ENCODE results near the gene EID3.
"Not testable (repeated sequence)": the region's sequence is repeated elsewhere in the genome, so short reads cannot be mapped to it uniquely, and the experiment has no call there.

EID3 gene

GRCh38 chr12:104322533-104322932 is 19.0 kb downstream of the EID3 start:
- H3K4me1 ChIP-seq (ENCODE audit: control insufficient read depth, insufficient read depth, low read length, unreplicated experiment); H3K4me3 ChIP-seq (ENCODE audit: low read depth, low read length); H2AFZ ChIP-seq (ENCODE audit: low read length, unreplicated experiment); H3K27me3 ChIP-seq (ENCODE audit: insufficient read depth, low read length); H3K27ac ChIP-seq (ENCODE audit: low read depth, low read length): not testable (repeated sequence)
- Histone ChIP-seq H3K36me3 (ENCODE audit: insufficient read depth, low read length) (peaks cover 67% of the 10 kb centered on the region), H3K79me2 (ENCODE audit: control insufficient read depth, insufficient read depth, low read length, unreplicated experiment) (peaks cover 35% of the 10 kb centered on the region)

GRCh38 chr12:104323899-104324298 is 20.4 kb downstream of the EID3 start:
- H3K79me2 ChIP-seq (ENCODE audit: control insufficient read depth, insufficient read depth, low read length, unreplicated experiment): peaks cover 26% of the 10 kb centered on the region
- no peaks in the 10 kb centered on the region for H3K4me1 ChIP-seq (ENCODE audit: control insufficient read depth, insufficient read depth, low read length, unreplicated experiment)
- no peak overlapping the region for H3K27ac ChIP-seq (ENCODE audit: low read depth, low read length)
- H3K27me3 ChIP-seq (ENCODE audit: insufficient read depth, low read length): no peaks in the 10 kb centered on the region
- no peak overlapping the region for H2AFZ ChIP-seq (ENCODE audit: low read length, unreplicated experiment)
- H3K36me3 ChIP-seq (ENCODE audit: insufficient read depth, low read length): peaks cover 56% of the 10 kb centered on the region
- H3K4me3 ChIP-seq (ENCODE audit: low read depth, low read length): no peak overlapping the region

GRCh38 chr12:104328278-104328677 is 24.7 kb downstream of the EID3 start:
- not testable (repeated sequence) for H3K79me2 ChIP-seq (ENCODE audit: control insufficient read depth, insufficient read depth, low read length, unreplicated experiment); H2AFZ ChIP-seq (ENCODE audit: low read length, unreplicated experiment); H3K27me3 ChIP-seq (ENCODE audit: insufficient read depth, low read length); H3K4me3 ChIP-seq (ENCODE audit: low read depth, low read length); H3K27ac ChIP-seq (ENCODE audit: low read depth, low read length); H3K4me1 ChIP-seq (ENCODE audit: control insufficient read depth, insufficient read depth, low read length, unreplicated experiment)
- peaks cover 43% of the 10 kb centered on the region for H3K36me3 ChIP-seq (ENCODE audit: insufficient read depth, low read length)

- Histone ChIP-seq H3K4me1 (ENCODE audit: control insufficient read depth, insufficient read depth, low read length, unreplicated experiment) (no peaks in the 10 kb centered on the region), H3K79me2 (ENCODE audit: control insufficient read depth, insufficient read depth, low read length, unreplicated experiment) (peaks cover 8% of the 10 kb centered on the region), H3K27me3 (ENCODE audit: insufficient read depth, low read length) (no peaks in the 10 kb centered on the region), H2AFZ (ENCODE audit: low read length, unreplicated experiment) (no peak overlapping the region), H3K27ac (ENCODE audit: low read depth, low read length) (no peak overlapping the region), H3K36me3 (ENCODE audit: insufficient read depth, low read length) (peaks cover 49% of the 10 kb centered on the region), H3K4me3 (ENCODE audit: low read depth, low read length) (no peak overlapping the region)
Measured at GRCh38 chr12:104328790-104329189, 25.3 kb downstream of the EID3 start.

- Histone ChIP-seq H3K36me3 (ENCODE audit: insufficient read depth, low read length) (peaks cover 52% of the 10 kb centered on the region), H3K4me1 (ENCODE audit: control insufficient read depth, insufficient read depth, low read length, unreplicated experiment) (no peaks in the 10 kb centered on the region), H3K27ac (ENCODE audit: low read depth, low read length) (no peak overlapping the region), H2AFZ (ENCODE audit: low read length, unreplicated experiment) (no peak overlapping the region), H3K27me3 (ENCODE audit: insufficient read depth, low read length) (no peaks in the 10 kb centered on the region), H3K79me2 (ENCODE audit: control insufficient read depth, insufficient read depth, low read length, unreplicated experiment) (peaks cover 12% of the 10 kb centered on the region), H3K4me3 (ENCODE audit: low read depth, low read length) (no peak overlapping the region)
Measured at GRCh38 chr12:104329707-104330532, 26.4 kb downstream of the EID3 start.

GRCh38 chr12:104331376-104331775 is 27.8 kb downstream of the EID3 start:
- Histone ChIP-seq H3K36me3 (ENCODE audit: insufficient read depth, low read length) (peaks cover 52% of the 10 kb centered on the region), H3K4me1 (ENCODE audit: control insufficient read depth, insufficient read depth, low read length, unreplicated experiment) (no peaks in the 10 kb centered on the region), H2AFZ (ENCODE audit: low read length, unreplicated experiment) (no peak overlapping the region), H3K27me3 (ENCODE audit: insufficient read depth, low read length) (no peaks in the 10 kb centered on the region), H3K27ac (ENCODE audit: low read depth, low read length) (no peak overlapping the region), H3K4me3 (ENCODE audit: low read depth, low read length) (no peak overlapping the region), H3K79me2 (ENCODE audit: control insufficient read depth, insufficient read depth, low read length, unreplicated experiment) (peaks cover 12% of the 10 kb centered on the region)

- not testable (repeated sequence) for H3K79me2 ChIP-seq (ENCODE audit: control insufficient read depth, insufficient read depth, low read length, unreplicated experiment); H3K27ac ChIP-seq (ENCODE audit: low read depth, low read length); H3K4me1 ChIP-seq (ENCODE audit: control insufficient read depth, insufficient read depth, low read length, unreplicated experiment); H2AFZ ChIP-seq (ENCODE audit: low read length, unreplicated experiment); H3K4me3 ChIP-seq (ENCODE audit: low read depth, low read length); H3K27me3 ChIP-seq (ENCODE audit: insufficient read depth, low read length)
- peaks cover 55% of the 10 kb centered on the region for H3K36me3 ChIP-seq (ENCODE audit: insufficient read depth, low read length)
Measured at GRCh38 chr12:104332273-104332672, 28.7 kb downstream of the EID3 start.

GRCh38 chr12:104333692-104334255 is 30.2 kb downstream of the EID3 start:
- H2AFZ ChIP-seq (ENCODE audit: low read length, unreplicated experiment): no peak overlapping the region
- H3K27ac ChIP-seq (ENCODE audit: low read depth, low read length): 0 out of 2 replicates have a peak overlapping the region, but pooled peaks have one; percentile 13
- H3K36me3 ChIP-seq (ENCODE audit: insufficient read depth, low read length): peaks cover 53% of the 10 kb centered on the region
- H3K79me2 ChIP-seq (ENCODE audit: control insufficient read depth, insufficient read depth, low read length, unreplicated experiment): peaks cover 8% of the 10 kb centered on the region
- H3K27me3 ChIP-seq (ENCODE audit: insufficient read depth, low read length): no peaks in the 10 kb centered on the region
- H3K4me3 ChIP-seq (ENCODE audit: low read depth, low read length): no peak overlapping the region
- no peaks in the 10 kb centered on the region for H3K4me1 ChIP-seq (ENCODE audit: control insufficient read depth, insufficient read depth, low read length, unreplicated experiment)

- no peak overlapping the region for H3K4me3 ChIP-seq (ENCODE audit: low read depth, low read length)
- no peaks in the 10 kb centered on the region for H3K27me3 ChIP-seq (ENCODE audit: insufficient read depth, low read length)
- H3K36me3 ChIP-seq (ENCODE audit: insufficient read depth, low read length): peaks cover 57% of the 10 kb centered on the region
- no peak overlapping the region for H2AFZ ChIP-seq (ENCODE audit: low read length, unreplicated experiment)
- H3K79me2 ChIP-seq (ENCODE audit: control insufficient read depth, insufficient read depth, low read length, unreplicated experiment): peaks cover 12% of the 10 kb centered on the region
- no peak overlapping the region for H3K27ac ChIP-seq (ENCODE audit: low read depth, low read length)
- peaks cover under 1% of the 10 kb centered on the region for H3K4me1 ChIP-seq (ENCODE audit: control insufficient read depth, insufficient read depth, low read length, unreplicated experiment)
Measured at GRCh38 chr12:104334581-104334980, 31.0 kb downstream of the EID3 start.

GRCh38 chr12:104336115-104336514 is 32.6 kb downstream of the EID3 start:
- no peak overlapping the region for H3K27ac ChIP-seq (ENCODE audit: low read depth, low read length)
- H3K79me2 ChIP-seq (ENCODE audit: control insufficient read depth, insufficient read depth, low read length, unreplicated experiment): peaks cover 27% of the 10 kb centered on the region
- no peak overlapping the region for H2AFZ ChIP-seq (ENCODE audit: low read length, unreplicated experiment)
- H3K27me3 ChIP-seq (ENCODE audit: insufficient read depth, low read length): no peaks in the 10 kb centered on the region
- H3K36me3 ChIP-seq (ENCODE audit: insufficient read depth, low read length): peaks cover 64% of the 10 kb centered on the region
- no peak overlapping the region for H3K4me3 ChIP-seq (ENCODE audit: low read depth, low read length)
- peaks cover 5% of the 10 kb centered on the region for H3K4me1 ChIP-seq (ENCODE audit: control insufficient read depth, insufficient read depth, low read length, unreplicated experiment)

GRCh38 chr12:104337030-104337558 is 33.6 kb downstream of the EID3 start:
- H3K27me3 ChIP-seq (ENCODE audit: insufficient read depth, low read length): no peaks in the 10 kb centered on the region
- H3K4me1 ChIP-seq (ENCODE audit: control insufficient read depth, insufficient read depth, low read length, unreplicated experiment): peaks cover 5% of the 10 kb centered on the region
- H3K27ac ChIP-seq (ENCODE audit: low read depth, low read length): no peak overlapping the region
- no peak overlapping the region for H2AFZ ChIP-seq (ENCODE audit: low read length, unreplicated experiment)
- H3K79me2 ChIP-seq (ENCODE audit: control insufficient read depth, insufficient read depth, low read length, unreplicated experiment): peaks cover 30% of the 10 kb centered on the region
- H3K36me3 ChIP-seq (ENCODE audit: insufficient read depth, low read length): peaks cover 63% of the 10 kb centered on the region
- H3K4me3 ChIP-seq (ENCODE audit: low read depth, low read length): no peak overlapping the region
